ENCODE results near the gene ACTMAP. TPM values are rescaled to one million over a fixed set of nuclear protein-coding genes. Genes with fewer than 3 reads are reported as not detected.
"Not testable (repeated sequence)": the region's sequence is repeated elsewhere in the genome, so short reads cannot be mapped to it uniquely, and the experiment has no call there.

ACTMAP gene
- total RNA-seq, 1 donor from 2014 or later = 1.9 TPM

- peaks cover 25% of the 10 kb centered on the region for H3F3A ChIP-seq (ENCODE audit: low read depth)
- peaks cover 2% of the 10 kb centered on the region for H3K27me3 Mint-ChIP-seq (ENCODE audit: insufficient read depth, low read depth)
- H3K27ac ChIP-seq = no peak overlapping the region
- no peak overlapping the region for H3K27ac Mint-ChIP-seq
- no peak overlapping the region for H3K4me3 Mint-ChIP-seq
- peaks cover 12% of the 10 kb centered on the region for H4K20me1 ChIP-seq (ENCODE audit: low read depth)
- H3K9me3 Mint-ChIP-seq = no peaks in the 10 kb centered on the region
- TF ChIP-seq, protein P1, sequence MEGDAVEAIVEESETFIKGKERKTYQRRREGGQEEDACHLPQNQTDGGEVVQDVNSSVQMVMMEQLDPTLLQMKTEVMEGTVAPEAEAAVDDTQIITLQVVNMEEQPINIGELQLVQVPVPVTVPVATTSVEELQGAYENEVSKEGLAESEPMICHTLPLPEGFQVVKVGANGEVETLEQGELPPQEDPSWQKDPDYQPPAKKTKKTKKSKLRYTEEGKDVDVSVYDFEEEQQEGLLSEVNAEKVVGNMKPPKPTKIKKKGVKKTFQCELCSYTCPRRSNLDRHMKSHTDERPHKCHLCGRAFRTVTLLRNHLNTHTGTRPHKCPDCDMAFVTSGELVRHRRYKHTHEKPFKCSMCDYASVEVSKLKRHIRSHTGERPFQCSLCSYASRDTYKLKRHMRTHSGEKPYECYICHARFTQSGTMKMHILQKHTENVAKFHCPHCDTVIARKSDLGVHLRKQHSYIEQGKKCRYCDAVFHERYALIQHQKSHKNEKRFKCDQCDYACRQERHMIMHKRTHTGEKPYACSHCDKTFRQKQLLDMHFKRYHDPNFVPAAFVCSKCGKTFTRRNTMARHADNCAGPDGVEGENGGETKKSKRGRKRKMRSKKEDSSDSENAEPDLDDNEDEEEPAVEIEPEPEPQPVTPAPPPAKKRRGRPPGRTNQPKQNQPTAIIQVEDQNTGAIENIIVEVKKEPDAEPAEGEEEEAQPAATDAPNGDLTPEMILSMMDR (IDR thresholded peaks at IDR 0.05) = no peak
- TF ChIP-seq EZH2phosphoT487 (IDR thresholded peaks at IDR 0.05) (no peak), EZH2 (IDR thresholded peaks at IDR 0.05) (no peak)
- no peak for DNase-seq (ENCODE audit: low spot score)
- no peaks in the 10 kb centered on the region for H3K27me3 ChIP-seq
- H3K4me3 ChIP-seq = no peak overlapping the region
- H3K9ac ChIP-seq = no peak overlapping the region
- H3K4me1 ChIP-seq = no peaks in the 10 kb centered on the region
- no peak overlapping the region for H2AFZ ChIP-seq (replicated peaks)
- no peaks in the 10 kb centered on the region for H3K9me3 ChIP-seq (ENCODE audit: low read depth)
- no peaks in the 10 kb centered on the region for H3K79me2 ChIP-seq (ENCODE audit: low read depth)
- H3K4me1 Mint-ChIP-seq = no peaks in the 10 kb centered on the region
- H3K4me2 ChIP-seq = no peak overlapping the region
- peaks cover 30% of the 10 kb centered on the region for H3K36me3 Mint-ChIP-seq
- H3K36me3 ChIP-seq = no peaks in the 10 kb centered on the region
Observed at GRCh38 chr19:40768869-40769268, 18.6 kb upstream of the ACTMAP start.

DNA sequence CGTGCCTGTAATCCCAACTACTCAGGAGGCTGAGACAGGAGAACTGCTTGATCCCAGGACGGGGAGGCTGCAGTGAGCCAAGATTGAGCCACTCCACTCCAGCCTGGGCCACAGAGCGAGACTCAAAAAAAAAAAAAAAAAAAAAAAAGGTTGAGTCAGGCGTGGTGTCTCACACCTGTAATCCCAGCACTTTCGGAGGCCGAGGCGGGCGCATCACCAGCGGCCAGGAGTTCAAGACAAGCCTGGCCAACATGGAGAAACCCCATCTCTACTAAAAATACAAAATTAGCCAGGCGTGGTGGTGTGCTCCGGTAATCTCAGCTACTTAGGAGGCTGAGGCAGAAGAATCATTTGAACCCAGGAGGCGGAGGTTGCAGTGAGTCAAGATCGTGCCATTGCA, 16.1 kb upstream of the ACTMAP start:
- not testable (repeated sequence) for H3K27me3 ChIP-seq; H3K9ac ChIP-seq; H3K4me3 ChIP-seq; H3K27ac Mint-ChIP-seq; H3K36me3 ChIP-seq; H3K9me3 Mint-ChIP-seq; H2AFZ ChIP-seq (replicated peaks); H3K27ac ChIP-seq; H3K9me3 ChIP-seq (ENCODE audit: low read depth); H3K79me2 ChIP-seq (ENCODE audit: low read depth); H3K4me3 Mint-ChIP-seq; H3K4me1 Mint-ChIP-seq; H3K4me1 ChIP-seq; H3K4me2 ChIP-seq; DNase-seq (ENCODE audit: low spot score); H3K27me3 Mint-ChIP-seq (ENCODE audit: insufficient read depth, low read depth)
- H3K36me3 Mint-ChIP-seq = peaks cover 42% of the 10 kb centered on the region
- Histone ChIP-seq H3F3A (ENCODE audit: low read depth) (peaks cover 35% of the 10 kb centered on the region), H4K20me1 (ENCODE audit: low read depth) (peaks cover 35% of the 10 kb centered on the region)

DNA sequence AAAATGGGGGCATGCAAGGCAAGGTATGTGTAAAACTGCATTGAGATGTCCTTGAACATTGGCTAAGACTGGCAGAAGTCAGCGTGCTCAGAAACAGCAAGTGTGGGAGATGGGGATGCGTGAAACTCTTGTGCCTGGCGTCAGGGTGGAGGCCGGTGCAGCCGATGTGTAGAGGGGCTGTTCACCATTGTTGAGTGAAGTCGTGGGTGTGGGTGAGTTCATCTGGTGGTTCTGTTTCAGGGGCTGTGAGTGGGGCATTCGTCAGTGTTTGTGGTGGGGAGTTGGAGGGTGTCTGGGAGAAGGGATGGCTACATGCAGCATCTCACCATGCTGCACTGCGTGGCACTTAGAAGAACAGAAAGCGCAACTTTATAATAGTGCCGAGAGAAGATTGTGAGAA, 13.7 kb upstream of the ACTMAP start:
- Mint-ChIP-seq H3K4me1 (no peaks in the 10 kb centered on the region), H3K4me3 (no peak overlapping the region), H3K36me3 (peaks cover 43% of the 10 kb centered on the region), H3K9me3 (no peaks in the 10 kb centered on the region), H3K27me3 (ENCODE audit: insufficient read depth, low read depth) (peaks cover 3% of the 10 kb centered on the region), H3K27ac (no peak overlapping the region)
- H2AFZ ChIP-seq (replicated peaks) = no peak overlapping the region
- H3F3A ChIP-seq (ENCODE audit: low read depth) = peaks cover 47% of the 10 kb centered on the region
- no peaks in the 10 kb centered on the region for H3K27me3 ChIP-seq
- peaks cover 9% of the 10 kb centered on the region for H3K79me2 ChIP-seq (ENCODE audit: low read depth)
- no peaks in the 10 kb centered on the region for H3K4me1 ChIP-seq
- H3K4me3 ChIP-seq = no peak overlapping the region
- no peaks in the 10 kb centered on the region for H3K9me3 ChIP-seq (ENCODE audit: low read depth)
- no peak overlapping the region for H3K9ac ChIP-seq
- TF ChIP-seq, protein P1 (IDR thresholded peaks at IDR 0.05) = no peak
- no peak for TF ChIP-seq EZH2phosphoT487 (IDR thresholded peaks at IDR 0.05)
- no peak for TF ChIP-seq EZH2 (IDR thresholded peaks at IDR 0.05)
- H4K20me1 ChIP-seq (ENCODE audit: low read depth) = peaks cover 53% of the 10 kb centered on the region
- H3K4me2 ChIP-seq = no peak overlapping the region
- H3K27ac ChIP-seq = no peak overlapping the region
- DNase-seq (ENCODE audit: low spot score) = no peak
- no peaks in the 10 kb centered on the region for H3K36me3 ChIP-seq

DNA sequence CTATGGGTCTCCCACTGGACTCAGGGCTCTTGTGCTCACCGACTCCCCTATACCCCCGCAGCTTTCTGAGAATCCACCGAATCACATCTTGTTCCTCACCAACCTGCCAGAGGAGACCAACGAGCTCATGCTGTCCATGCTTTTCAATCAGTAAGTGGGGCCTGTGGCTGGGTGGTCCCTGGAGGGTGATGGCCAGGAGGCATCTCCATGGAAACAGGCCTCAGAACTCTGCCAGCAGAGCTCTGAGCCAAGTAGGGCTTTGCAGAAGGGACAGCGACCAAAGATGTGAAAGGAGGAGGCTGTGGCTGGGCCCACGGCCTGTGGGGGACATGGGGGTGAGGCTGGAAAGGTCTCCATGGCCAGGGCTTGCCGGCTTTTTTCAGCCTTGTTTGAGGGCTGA, 13.2 kb upstream of the ACTMAP start:
- Mint-ChIP-seq H3K27ac (no peak overlapping the region), H3K27me3 (ENCODE audit: insufficient read depth, low read depth) (peaks cover 3% of the 10 kb centered on the region), H3K9me3 (no peaks in the 10 kb centered on the region), H3K36me3 (peaks cover 43% of the 10 kb centered on the region), H3K4me3 (no peak overlapping the region), H3K4me1 (no peaks in the 10 kb centered on the region)
- TF ChIP-seq, protein P1 (IDR thresholded peaks at IDR 0.05) = no peak
- TF ChIP-seq EZH2phosphoT487 (IDR thresholded peaks at IDR 0.05) (no peak), EZH2 (IDR thresholded peaks at IDR 0.05) (no peak)
- no peak overlapping the region for H3K4me2 ChIP-seq
- no peak for DNase-seq (ENCODE audit: low spot score)
- H3K79me2 ChIP-seq (ENCODE audit: low read depth) = peaks cover 13% of the 10 kb centered on the region
- H3K27me3 ChIP-seq = no peaks in the 10 kb centered on the region
- H3K36me3 ChIP-seq = peaks cover under 1% of the 10 kb centered on the region
- H3K4me3 ChIP-seq = no peak overlapping the region
- H3F3A ChIP-seq (ENCODE audit: low read depth) = peaks cover 47% of the 10 kb centered on the region
- peaks cover 57% of the 10 kb centered on the region for H4K20me1 ChIP-seq (ENCODE audit: low read depth)
- no peaks in the 10 kb centered on the region for H3K4me1 ChIP-seq
- no peaks in the 10 kb centered on the region for H3K9me3 ChIP-seq (ENCODE audit: low read depth)
- no peak overlapping the region for H3K27ac ChIP-seq
- H3K9ac ChIP-seq = no peak overlapping the region
- H2AFZ ChIP-seq (replicated peaks) = no peak overlapping the region
